IMR-90 (cell line): Measurements from ENCODE around the gene MACIR. TPM values are rescaled to one million over a fixed set of nuclear protein-coding genes. Genes with fewer than 3 reads are reported as not detected.

ENCODE experiments used
- ATAC-seq: fragments of 200-7000 bp; cut with Tn5 transposase; 2 replicates; pipeline ENCODE4 v1.9.1; 2020; ENCODE audit warnings: low read depth, mild to moderate bottlenecking, moderate library complexity
- BruUV-seq: library from RNA; stranded (reverse); fragments of 400-500 nt; replicated peaks from 2 replicates; lab custom pipeline; 2021; lab: Mats Ljungman, UMichigan
- CTCF ChIA-PET: fragments of 300-600 bp; formaldehyde crosslinking; extraction: SDS; loops from one replicate; lab custom pipeline; 2021; ENCODE audit warnings: antibody characterized with exemption; lab: Yijun Ruan, JAX
- POLR2A ChIA-PET: fragments of 300-600 bp; sonication (Branson Sonifier 250); formaldehyde crosslinking; loops from one replicate; lab custom pipeline; 2022; ENCODE audit warnings: antibody characterized with exemption; ENCODE audit not compliant: unreplicated experiment; lab: Charles Lee
- DNase-seq: peaks from one replicate; pipeline ENCODE4 v3.0.0; 2013
- H2AFZ ChIP-seq: replicated peaks from 2 replicates; pipeline ENCODE3; 2013; ENCODE audit warnings: low read length, mild to moderate bottlenecking; ENCODE audit not compliant: poor library complexity
- H2AK5ac ChIP-seq: 2 replicates; pipeline ENCODE4 v1.6.1; 2013; ENCODE audit warnings: low read depth, low read length, inconsistent platforms
- H2AK9ac ChIP-seq: replicated peaks from 2 replicates; pipeline ENCODE3; 2013; ENCODE audit warnings: mild to moderate bottlenecking, low read depth, low read length, moderate library complexity; ENCODE audit not compliant: poor library complexity
- H2BK120ac ChIP-seq: 2 replicates; pipeline ENCODE4 v1.6.1; 2013; ENCODE audit warnings: low read depth, low read length, inconsistent platforms
- H2BK15ac ChIP-seq: 3 replicates; pipeline ENCODE4 v1.6.1; 2013; ENCODE audit warnings: low read depth, low read length, inconsistent platforms
- H2BK20ac ChIP-seq: 2 replicates; pipeline ENCODE4 v1.6.1; 2013; ENCODE audit warnings: low read depth, mild to moderate bottlenecking, inconsistent platforms, low read length, moderate library complexity
- H2BK5ac ChIP-seq: 2 replicates; pipeline ENCODE4 v1.6.1; 2013; ENCODE audit warnings: mild to moderate bottlenecking, low read depth, low read length, inconsistent platforms; ENCODE audit not compliant: poor library complexity, severe bottlenecking
- H3K14ac ChIP-seq: replicated peaks from 2 replicates; pipeline ENCODE4 v1.6.1; 2013; ENCODE audit warnings: low read depth, low read length, inconsistent platforms
- H3K18ac ChIP-seq: 2 replicates; pipeline ENCODE4 v1.6.1; 2013; ENCODE audit warnings: low read depth, low read length, control low read depth
- H3K23ac ChIP-seq: 2 replicates; pipeline ENCODE4 v1.6.1; 2013; ENCODE audit warnings: low read depth, low read length, inconsistent platforms
- H3K27ac ChIP-seq: 2 replicates; pipeline ENCODE4 v1.5.1; 2013; ENCODE audit warnings: mild to moderate bottlenecking, control low read depth, low read length; ENCODE audit not compliant: insufficient read depth
- H3K27me3 ChIP-seq: 2 replicates; pipeline ENCODE4 v1.6.1; 2013; ENCODE audit warnings: low read length; ENCODE audit not compliant: control insufficient read depth, insufficient read depth
- H3K36me3 ChIP-seq: 2 replicates; pipeline ENCODE4 v1.6.1; 2013; ENCODE audit warnings: low read length, mixed read lengths; ENCODE audit not compliant: control insufficient read depth, insufficient read depth
- H3K4ac ChIP-seq: 2 replicates; pipeline ENCODE4 v1.6.1; 2013; ENCODE audit warnings: low read depth, low read length, inconsistent platforms
- H3K4me1 ChIP-seq: 2 replicates; pipeline ENCODE4 v1.6.1; 2013; ENCODE audit warnings: low read length, mixed read lengths; ENCODE audit not compliant: control insufficient read depth, insufficient read depth
- H3K4me2 ChIP-seq: 2 replicates; pipeline ENCODE4 v1.6.1; 2013; ENCODE audit warnings: low read depth, mild to moderate bottlenecking, control low read depth, low read length, moderate library complexity
- H3K4me3 ChIP-seq: 2 replicates; pipeline ENCODE4 v1.5.1; 2013; ENCODE audit warnings: low read depth, mild to moderate bottlenecking, control low read depth, low read length, moderate library complexity; ENCODE audit not compliant: insufficient read depth
- H3K56ac ChIP-seq: 2 replicates; pipeline ENCODE4 v1.6.1; 2013; ENCODE audit warnings: low read length, inconsistent platforms; ENCODE audit not compliant: insufficient read depth; ENCODE audit errors: extremely low read depth
- H3K79me1 ChIP-seq, 2 experiments: 2 replicates each; pipeline ENCODE4 v1.6.1; 2013; ENCODE audit warnings: low read length in 2 of 2, inconsistent platforms in 1 of 2, low read depth in 1 of 2
- H3K9ac ChIP-seq: 2 replicates; pipeline ENCODE4 v1.6.1; 2013; ENCODE audit warnings: low read depth, low read length, control low read depth
- H3K9me1 ChIP-seq: 2 replicates; pipeline ENCODE4 v1.6.1; 2013; ENCODE audit warnings: low read length, inconsistent platforms; ENCODE audit not compliant: insufficient read depth
- H3K9me3 ChIP-seq: 2 replicates; pipeline ENCODE4 v1.6.1; 2013; ENCODE audit warnings: low read length; ENCODE audit not compliant: control insufficient read depth, insufficient read depth
- H4K20me1 ChIP-seq: 2 replicates; pipeline ENCODE4 v1.6.1; 2013; ENCODE audit warnings: low read length, inconsistent platforms; ENCODE audit not compliant: insufficient read depth
- H4K5ac ChIP-seq: 2 replicates; pipeline ENCODE4 v1.6.1; 2013; ENCODE audit warnings: mild to moderate bottlenecking, low read depth, low read length, control low read depth
- H4K8ac ChIP-seq, 2 experiments: 2 replicates each; pipeline ENCODE4 v1.6.1; 2013; ENCODE audit warnings: low read depth in 2 of 2, low read length in 2 of 2, control low read depth in 1 of 2, inconsistent platforms in 1 of 2
- H4K91ac ChIP-seq: 2 replicates; pipeline ENCODE4 v1.6.1; 2013; ENCODE audit warnings: low read depth, low read length, inconsistent platforms; ENCODE audit not compliant: insufficient read depth
- CEBPB ChIP-seq: IDR thresholded peaks from 2 replicates; pipeline ENCODE4 v1.6.1; 2012; ENCODE audit warnings: low read depth, low read length, improper control_type of control experiment
- CHD1 ChIP-seq: IDR thresholded peaks from 2 replicates; pipeline ENCODE4 v1.6.1; 2012; ENCODE audit warnings: low read depth, low read length, improper control_type of control experiment
- MAZ ChIP-seq: IDR thresholded peaks from 2 replicates; pipeline ENCODE4 v1.6.1; 2012; ENCODE audit warnings: low read depth, mild to moderate bottlenecking, low read length, improper control_type of control experiment, moderate library complexity, borderline replicate concordance
- MXI1 ChIP-seq: IDR thresholded peaks from 2 replicates; pipeline ENCODE4 v1.6.1; 2012; ENCODE audit warnings: low read depth, mild to moderate bottlenecking, low read length, moderate library complexity, borderline replicate concordance
- WGBS, 2 experiments: methylation state at CpG; one replicate each; pipeline versions ENCODE4 v1.1.5 to v1.1.7; 2013; ENCODE audit warnings: missing lambda C conversion rate in 2 of 2; ENCODE audit not compliant: insufficient read length in 1 of 2; ENCODE audit errors: extremely low coverage in 2 of 2; 5-methylcytosine and 5-hydroxymethylcytosine counted together
- dilution Hi-C: fragments of 300-500 bp; cut with HindIII; formaldehyde crosslinking; loops from one replicate; pipeline ENCODE4 v1.14.3; 2018; ENCODE audit warnings: low sequenced_read_pairs; ENCODE audit not compliant: unreplicated experiment
- in situ Hi-C: fragments of 300-500 bp; cut with MboI; formaldehyde crosslinking; loops from 3 replicates; pipeline ENCODE4 v1.14.3; 2019; ENCODE audit warnings: low sequenced_read_pairs, inconsistent platforms, mixed read lengths
- intact Hi-C: fragments of 100-400 bp; cut with micrococcal nuclease; formaldehyde crosslinking; loops from 2 replicates; pipeline ENCODE4 v1.10.0; 2022
- polyA plus RNA-seq, 3 experiments: library from polyadenylated mRNA; depleted of rRNA; stranded (reverse); fragments of >200 nt; gene quantifications; 2 replicates each; pipeline ENCODE4 v1.2.3, GENCODE V29; 2012; ENCODE audit warnings: low replicate concordance in 1 of 3
- total RNA-seq: library from RNA; depleted of rRNA; stranded (reverse); fragments of >200 nt; gene quantifications from 2 replicates; pipeline ENCODE4 v1.2.3, GENCODE V29; 2012
- TF ChIP-seq, protein P1 (sequence below): conservative IDR thresholded peaks from 2 replicates; pipeline ENCODE4 v1.5.1; 2012; ENCODE audit warnings: mild to moderate bottlenecking, low read depth, low read length, improper control_type of control experiment

The MACIR gene
- total and polyA plus RNA-seq, 2 of the 4 experiments (the other 2 are of a cell fraction), result 11.1 to 21.3 TPM

DNA sequence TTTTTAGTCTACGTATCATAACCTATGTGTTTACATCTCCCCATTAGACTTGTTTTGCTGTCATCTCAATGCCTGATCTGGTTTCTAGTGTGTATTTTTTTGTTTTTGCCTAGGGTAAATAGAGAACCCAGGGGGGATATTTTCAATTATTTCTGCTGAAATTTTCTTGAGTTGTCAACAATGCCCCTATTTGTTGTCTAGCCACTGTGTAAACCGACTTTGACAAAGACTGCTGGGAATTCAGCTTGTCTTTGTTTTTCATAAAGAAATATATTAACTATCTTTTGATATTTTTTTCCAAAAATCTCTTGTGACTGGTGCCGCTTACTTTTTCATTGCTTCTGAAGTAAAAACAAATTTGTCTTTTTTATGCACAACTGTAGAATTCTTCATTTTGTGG lies 28.1 kb downstream of the MACIR start:
- no peaks in the 10 kb centered on the region for H3K36me3 ChIP-seq
- no peak overlapping the region for H3K4me2 ChIP-seq
- no peak overlapping the region for H3K14ac ChIP-seq
- H3K23ac ChIP-seq, result no peak overlapping the region
- no peak overlapping the region for H4K5ac ChIP-seq
- H2BK15ac ChIP-seq, result no peak overlapping the region
- DNase-seq (no peak), ATAC-seq (no peak)
- H2AK9ac ChIP-seq, result no peak overlapping the region
- H3K79me1 ChIP-seq, result no peaks in the 10 kb centered on the region
- H2BK20ac ChIP-seq, result no peak overlapping the region
- no peak overlapping the region for H2AK5ac ChIP-seq
- H3K9me3 ChIP-seq, result no peaks in the 10 kb centered on the region
- ChIA-PET POLR2A (no interaction called here), CTCF (no interaction called here)
- no peaks in the 10 kb centered on the region for H4K20me1 ChIP-seq
- no peak overlapping the region for H2BK5ac ChIP-seq
- H3K18ac ChIP-seq, result no peak overlapping the region
- no peaks in the 10 kb centered on the region for H3K27me3 ChIP-seq
- in situ Hi-C loops (no loop called here), dilution Hi-C loops (no loop called here), intact Hi-C loops (no loop called here)
- H3K4me3 ChIP-seq, result no peak overlapping the region
- no peaks in the 10 kb centered on the region for H3K9me1 ChIP-seq
- no peak overlapping the region for H2BK120ac ChIP-seq
- TF ChIP-seq MAZ, result no peak
- no peak for TF ChIP-seq MXI1
- TF ChIP-seq, protein P1, sequence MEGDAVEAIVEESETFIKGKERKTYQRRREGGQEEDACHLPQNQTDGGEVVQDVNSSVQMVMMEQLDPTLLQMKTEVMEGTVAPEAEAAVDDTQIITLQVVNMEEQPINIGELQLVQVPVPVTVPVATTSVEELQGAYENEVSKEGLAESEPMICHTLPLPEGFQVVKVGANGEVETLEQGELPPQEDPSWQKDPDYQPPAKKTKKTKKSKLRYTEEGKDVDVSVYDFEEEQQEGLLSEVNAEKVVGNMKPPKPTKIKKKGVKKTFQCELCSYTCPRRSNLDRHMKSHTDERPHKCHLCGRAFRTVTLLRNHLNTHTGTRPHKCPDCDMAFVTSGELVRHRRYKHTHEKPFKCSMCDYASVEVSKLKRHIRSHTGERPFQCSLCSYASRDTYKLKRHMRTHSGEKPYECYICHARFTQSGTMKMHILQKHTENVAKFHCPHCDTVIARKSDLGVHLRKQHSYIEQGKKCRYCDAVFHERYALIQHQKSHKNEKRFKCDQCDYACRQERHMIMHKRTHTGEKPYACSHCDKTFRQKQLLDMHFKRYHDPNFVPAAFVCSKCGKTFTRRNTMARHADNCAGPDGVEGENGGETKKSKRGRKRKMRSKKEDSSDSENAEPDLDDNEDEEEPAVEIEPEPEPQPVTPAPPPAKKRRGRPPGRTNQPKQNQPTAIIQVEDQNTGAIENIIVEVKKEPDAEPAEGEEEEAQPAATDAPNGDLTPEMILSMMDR, result no peak
- no peak for TF ChIP-seq CHD1
- no peak for TF ChIP-seq CEBPB
- H4K91ac ChIP-seq, result no peak overlapping the region
- H3K4ac ChIP-seq, result no peak overlapping the region
- no TSS peak for BruUV-seq
- no peaks in the 10 kb centered on the region for H3K4me1 ChIP-seq
- WGBS, 2 experiments, result no CpG with 5 or more reads among the region's 3 CpGs
- H3K27ac ChIP-seq, result no peak overlapping the region
- no peak overlapping the region for H3K9ac ChIP-seq
- no peak overlapping the region for H2AFZ ChIP-seq
- no peak overlapping the region for H3K56ac ChIP-seq
- H4K8ac ChIP-seq, result no peak overlapping the region
